Frontal cortex (tissue), 4 donors: Measurements from ENCODE around the gene PHF11. TPM values are rescaled to one million over a fixed set of nuclear protein-coding genes. Genes with fewer than 3 reads are reported as not detected.
"Not testable (repeated sequence)": the region's sequence is repeated elsewhere in the genome, so short reads cannot be mapped to it uniquely, and the experiment has no call there.

Experiments
- DNase-seq, 2 donors: peaks; one replicate each; pipeline ENCODE4 v3.0.0; 2012; ENCODE audit warnings: low spot score in 2 of 2
- FAIRE-seq: peaks from 2 replicates; lab custom pipeline; 2012; peaks lifted over from hg19 to GRCh38; lab: Jason Lieb, UNC
- total RNA-seq: library from RNA; depleted of rRNA; stranded (reverse); fragments of >200 nt; gene quantifications from one replicate; pipeline ENCODE4 v1.2.3, GENCODE V29; 2014
- donor health status: control.
- donor health status: control.
- donor health status: control.

The PHF11 gene
- total RNA-seq, 1 donor from 2014 or later = 3.7 TPM

- no peak for FAIRE-seq
- DNase-seq = no peak
Observed at GRCh38 chr13:49539746-49540145, 44.0 kb downstream of the PHF11 start.

DNA sequence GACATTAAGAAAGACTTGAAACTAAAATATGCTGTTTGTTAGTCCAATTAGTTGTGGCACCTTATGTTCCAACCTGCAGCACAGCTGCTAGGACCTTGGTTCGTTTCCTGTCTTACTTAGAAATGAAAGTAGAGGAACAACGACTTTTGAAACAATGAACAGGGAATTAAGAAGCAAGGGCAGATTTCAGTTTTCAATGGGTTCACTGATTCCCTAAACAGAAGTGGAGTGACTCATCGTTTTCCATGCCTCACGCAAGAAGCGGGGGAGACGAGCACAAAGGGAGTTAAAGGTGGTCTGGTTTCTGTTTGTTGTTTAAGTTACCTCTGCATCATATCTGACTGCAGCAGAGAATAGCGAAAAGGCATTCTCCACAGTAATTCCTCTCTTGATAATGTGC lies 44.8 kb downstream of the PHF11 start:
- DNase-seq (no peak), FAIRE-seq (no peak)

DNA sequence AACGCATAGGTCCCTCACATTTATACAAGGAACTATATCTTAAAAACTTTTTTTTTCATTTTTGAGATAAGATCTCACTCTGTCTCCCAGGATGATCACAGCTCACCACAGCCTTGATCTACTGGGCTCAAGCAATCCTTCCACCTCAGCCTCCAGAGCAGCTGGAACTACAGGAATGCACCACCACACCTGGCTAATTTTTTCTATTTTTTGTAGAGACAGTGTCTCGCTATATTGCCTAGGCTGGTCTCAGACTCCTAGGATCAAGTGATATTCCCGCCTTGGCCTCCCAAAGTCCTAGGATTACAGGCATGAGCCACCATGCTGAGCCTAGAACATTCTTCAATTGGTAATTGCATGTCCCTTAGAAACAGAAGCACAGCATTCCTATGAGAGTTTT lies 47.9 kb downstream of the PHF11 start:
- FAIRE-seq (no peak), DNase-seq (no peak)

GRCh38 chr13:49545661-49546060 lies 49.9 kb downstream of the PHF11 start:
- DNase-seq (no peak), FAIRE-seq (no peak)

- DNase-seq (no peak), FAIRE-seq (no peak)
Observed at GRCh38 chr13:49546561-49546960, 50.8 kb downstream of the PHF11 start.

GRCh38 chr13:49549289-49549688 lies 53.5 kb downstream of the PHF11 start:
- FAIRE-seq (no peak), DNase-seq (no peak)

DNA sequence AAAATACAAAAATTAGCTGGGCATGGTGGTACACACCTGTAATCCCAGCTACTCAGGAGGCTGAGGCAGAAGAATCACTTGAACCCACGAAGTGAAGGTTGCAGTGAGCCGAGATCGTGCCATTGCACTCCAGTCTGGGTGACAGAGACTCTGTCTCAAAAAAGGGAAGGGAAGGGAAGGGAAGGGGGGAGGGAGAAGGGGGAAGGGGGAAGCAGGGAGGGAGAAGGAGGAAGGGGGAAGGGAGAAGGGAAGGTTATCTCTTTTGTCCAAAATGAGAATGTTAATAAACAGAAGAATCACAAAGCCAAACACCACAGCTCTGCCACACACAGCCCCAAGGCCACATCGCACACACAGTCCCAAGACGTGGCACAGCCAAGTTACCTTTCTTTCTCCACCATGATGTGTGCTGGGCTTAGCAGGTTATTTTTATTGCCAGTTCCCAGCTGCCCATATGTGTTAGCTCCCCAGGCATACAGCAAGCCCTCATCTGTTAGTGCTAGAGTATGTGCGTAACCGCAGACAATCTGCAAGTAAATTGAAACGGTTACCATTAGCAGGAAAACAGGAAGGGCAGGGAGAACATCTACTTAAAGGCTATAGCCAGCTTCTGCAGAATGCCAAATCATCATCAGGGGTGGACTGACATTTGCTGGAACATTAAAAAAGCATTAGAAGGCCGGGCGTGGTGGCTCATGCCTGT lies 55.3 kb downstream of the PHF11 start:
- no peak for FAIRE-seq
- no peak for DNase-seq

- DNase-seq = no peak
- no peak for FAIRE-seq
Observed at GRCh38 chr13:49553888-49554287, 58.1 kb downstream of the PHF11 start.

DNA sequence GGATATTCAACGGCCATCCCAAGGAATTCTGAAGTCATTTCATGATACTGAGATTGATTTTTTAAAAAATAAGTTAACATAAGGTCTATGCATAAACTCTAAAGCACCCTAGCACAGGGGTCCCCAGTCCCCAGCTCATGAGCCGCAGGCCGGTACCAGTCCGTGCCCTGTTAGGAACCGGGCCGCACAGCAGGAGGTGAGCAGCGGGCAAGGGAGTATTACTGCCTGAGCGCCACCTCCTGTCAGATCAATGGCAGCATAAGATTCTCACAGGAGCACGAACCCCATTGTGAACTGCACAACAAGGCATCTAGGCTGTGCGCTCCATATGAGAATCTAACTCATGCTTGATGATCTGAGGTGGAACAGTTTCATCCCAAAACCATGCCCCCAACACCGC lies 58.6 kb downstream of the PHF11 start:
- no peak for FAIRE-seq
- DNase-seq = no peak

DNA sequence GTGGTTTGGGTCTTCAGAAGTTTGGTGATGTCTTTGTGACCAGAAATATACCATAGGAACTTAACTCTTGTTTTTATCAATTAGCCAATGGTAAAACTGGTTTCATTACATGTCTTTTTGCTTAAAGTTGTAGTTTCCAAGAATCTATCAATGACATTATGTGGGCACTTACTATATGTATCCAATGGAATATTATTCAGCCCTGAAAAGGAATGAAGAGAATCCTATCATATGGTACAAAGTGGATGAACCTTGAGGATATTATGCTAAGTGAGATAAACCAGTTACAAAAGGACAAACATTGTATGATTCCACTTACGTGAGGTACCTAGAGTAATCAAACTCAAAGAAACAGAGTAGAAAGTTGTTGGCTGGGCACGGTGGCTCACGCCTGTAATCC lies 63.3 kb downstream of the PHF11 start:
- FAIRE-seq = no peak
- no peak for DNase-seq

DNA sequence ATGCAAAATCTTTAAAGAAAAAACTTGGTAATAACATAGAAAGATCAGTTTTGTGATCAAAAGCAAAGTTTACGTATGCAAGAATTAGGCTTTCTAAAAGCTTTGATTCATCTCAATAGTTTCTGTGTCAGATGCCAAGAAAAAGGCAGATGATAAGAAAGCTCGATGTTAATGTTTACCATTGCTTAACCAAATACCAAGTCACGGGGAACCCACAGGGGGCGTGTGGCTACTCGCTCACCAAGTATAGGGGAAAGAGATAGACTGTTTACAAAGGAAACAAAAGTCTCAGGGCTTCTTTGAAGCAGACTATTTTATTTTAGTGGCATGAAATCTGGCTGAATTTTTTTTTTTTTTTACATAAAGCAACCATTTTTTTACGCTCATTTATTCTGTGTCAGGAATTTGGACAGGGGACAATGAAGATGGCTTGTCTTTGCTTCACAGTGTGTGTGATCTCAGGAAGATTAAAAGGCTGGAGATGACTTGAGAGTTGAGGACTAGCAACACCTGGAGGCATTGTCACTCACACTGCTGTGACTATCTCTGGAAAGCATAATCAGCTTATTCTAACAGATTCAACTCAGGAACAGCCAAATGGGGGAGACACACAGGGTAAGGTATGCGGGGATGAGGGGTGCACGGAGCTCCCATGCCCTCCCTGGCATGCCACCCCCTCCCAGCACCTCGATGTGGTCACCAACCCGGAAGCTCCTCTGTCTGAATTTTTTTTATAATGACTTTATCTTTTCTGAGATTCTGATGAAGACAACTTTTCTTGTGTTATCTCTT lies 64.7 kb downstream of the PHF11 start:
- FAIRE-seq (no peak), DNase-seq (no peak)

GRCh38 chr13:49561062-49561410 lies 65.3 kb downstream of the PHF11 start:
- FAIRE-seq (no peak), DNase-seq (no peak)

- DNase-seq = no peak
- no peak for FAIRE-seq
Observed at GRCh38 chr13:49563516-49563915, 67.8 kb downstream of the PHF11 start.

DNA sequence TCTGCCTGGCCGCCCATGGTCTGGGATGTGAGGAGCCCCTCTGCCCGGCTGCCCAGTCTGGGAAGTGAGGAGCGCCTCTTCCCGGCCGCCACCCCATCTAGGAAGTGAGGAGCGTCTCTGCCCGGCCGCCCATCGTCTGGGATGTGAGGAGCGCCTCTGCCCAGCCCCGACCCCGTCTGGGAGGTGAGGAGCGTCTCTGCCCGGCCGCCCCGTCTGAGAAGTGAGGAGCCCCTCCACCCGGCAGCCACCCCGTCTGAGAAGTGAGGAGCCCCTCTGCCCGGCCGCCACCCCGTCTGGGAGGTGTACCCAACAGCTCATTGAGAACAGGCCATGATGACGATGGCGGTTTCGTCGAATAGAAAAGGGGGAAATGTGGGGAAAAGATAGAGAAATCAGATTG lies 69.7 kb downstream of the PHF11 start:
- not testable (repeated sequence) for DNase-seq

GRCh38 chr13:49566461-49566860 lies 70.7 kb downstream of the PHF11 start:
- FAIRE-seq = no peak
- DNase-seq = no peak

More for the DNA sequence above, 69.7 kb downstream of the PHF11 start:
- FAIRE-seq = not testable (repeated sequence)

- no peak for FAIRE-seq
- DNase-seq = no peak
Observed at GRCh38 chr13:49567491-49567890, 71.7 kb downstream of the PHF11 start.

- FAIRE-seq (no peak), DNase-seq (no peak)
Observed at GRCh38 chr13:49569993-49570689, 74.4 kb downstream of the PHF11 start.

- DNase-seq (no peak), FAIRE-seq (no peak)
Observed at GRCh38 chr13:49571299-49572240, 75.8 kb downstream of the PHF11 start.
